ENCODE data around the gene GPR139.

- TF ChIP-seq CTCF (IDR thresholded peaks at IDR 0.05; ENCODE audit: insufficient read depth, low read length, poor library complexity, severe bottlenecking) (no peak), EZH2phosphoT487 (conservative IDR thresholded peaks at IDR 0.05; ENCODE audit: low read length) (no peak)
Observed at GRCh38 chr16:19994466-19995170, 79.1 kb downstream of the GPR139 start.
